Raji (cell line): ENCODE data around the gene CMSS1.

Experiments
- POLR2A ChIP-seq: IDR thresholded peaks from 2 replicates; pipeline ENCODE4 v1.6.1; 2011; ENCODE audit warnings: low read depth, low read length, control low read depth; ENCODE audit not compliant: insufficient read depth

Gene CMSS1

DNA sequence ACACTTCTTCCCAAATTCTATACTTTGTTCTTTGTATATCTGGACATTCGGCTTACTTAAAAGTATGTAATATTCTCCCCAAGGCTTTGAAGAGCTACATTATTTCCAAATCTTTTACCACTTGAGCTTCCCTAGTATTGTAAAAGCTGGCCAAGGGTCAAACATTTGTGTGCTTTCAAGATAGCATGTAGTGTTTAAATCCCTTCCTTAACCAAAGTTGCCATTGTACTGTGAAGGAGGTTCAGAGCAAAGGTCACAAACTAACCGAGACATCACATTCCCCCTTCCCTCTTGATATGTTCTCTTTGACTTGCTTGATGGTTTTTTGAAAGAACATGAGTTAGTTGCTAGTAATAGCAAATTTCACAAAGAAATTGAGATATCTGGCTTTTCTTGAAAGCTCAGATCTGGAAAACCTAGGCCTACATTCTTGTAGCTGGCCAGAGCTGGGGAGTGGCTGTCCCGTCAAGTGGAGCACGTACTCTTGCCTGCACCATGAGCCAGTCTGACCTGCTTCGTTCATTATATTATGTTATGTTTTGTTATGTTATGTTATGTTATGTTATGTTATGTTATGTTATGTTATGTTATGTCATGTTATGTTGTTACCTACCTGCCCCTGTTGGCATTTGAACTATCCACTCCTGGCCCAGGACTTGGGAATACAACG is 236.4 kb downstream of the CMSS1 start:
- no peak for TF ChIP-seq POLR2A

DNA sequence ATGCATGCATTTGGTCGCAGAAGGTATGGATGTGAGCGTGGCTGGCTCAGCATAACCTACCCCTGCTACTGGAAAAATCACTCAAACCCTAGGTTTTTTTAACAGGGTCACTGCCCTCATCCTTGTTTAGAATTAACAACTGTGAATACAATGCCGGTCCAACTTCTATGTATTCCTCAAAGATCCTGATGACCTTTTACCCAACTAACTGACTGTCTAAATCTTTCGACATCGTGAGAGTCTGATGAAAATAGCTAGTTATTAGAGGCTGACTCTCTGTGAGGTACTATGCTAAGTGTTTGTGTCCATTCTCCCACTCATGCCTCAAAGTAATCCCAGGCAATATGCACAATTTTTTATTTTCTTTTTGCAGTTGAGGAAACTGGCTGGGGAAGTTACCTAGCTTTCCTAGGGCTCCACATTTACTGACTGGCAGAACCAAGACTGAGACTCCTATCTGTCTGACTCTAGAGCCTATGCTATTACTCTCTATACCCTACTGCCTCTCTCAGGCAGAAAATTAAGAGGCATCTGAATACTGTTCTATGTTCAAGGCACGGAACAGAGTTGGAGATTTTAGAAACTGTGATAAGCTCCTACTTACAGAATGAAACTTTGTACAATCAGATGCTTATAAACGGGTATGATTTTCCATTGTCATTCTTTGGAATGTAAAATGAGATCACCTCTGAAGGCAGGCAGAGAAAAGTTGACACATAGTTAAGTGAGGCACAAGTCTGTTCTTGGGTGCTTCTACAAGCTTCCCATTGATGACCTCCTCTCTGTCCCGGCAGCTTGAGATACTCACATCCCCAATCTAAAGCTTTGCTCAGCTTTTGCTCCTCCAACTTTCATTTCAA is 240.3 kb downstream of the CMSS1 start:
- TF ChIP-seq POLR2A: no peak

DNA sequence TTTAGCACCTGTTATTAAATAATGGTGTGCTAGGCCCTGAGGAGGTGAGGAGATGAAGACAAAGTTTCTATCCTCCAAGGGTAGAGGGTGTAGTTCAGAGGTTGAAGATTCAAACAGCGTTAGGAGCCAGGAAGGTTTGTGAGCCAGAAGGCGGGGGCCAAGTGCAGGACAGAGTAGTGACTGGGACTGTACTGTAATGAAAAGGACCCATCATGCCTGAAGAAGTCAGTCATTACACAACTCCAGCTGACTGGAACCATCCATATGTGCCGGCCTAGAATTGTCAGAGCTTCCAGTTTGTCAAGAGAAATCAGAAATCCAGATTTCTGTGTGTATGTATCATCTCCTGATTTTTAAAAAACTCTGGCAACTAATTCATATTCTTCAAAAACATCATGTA is 241.8 kb downstream of the CMSS1 start:
- TF ChIP-seq POLR2A: no peak

DNA sequence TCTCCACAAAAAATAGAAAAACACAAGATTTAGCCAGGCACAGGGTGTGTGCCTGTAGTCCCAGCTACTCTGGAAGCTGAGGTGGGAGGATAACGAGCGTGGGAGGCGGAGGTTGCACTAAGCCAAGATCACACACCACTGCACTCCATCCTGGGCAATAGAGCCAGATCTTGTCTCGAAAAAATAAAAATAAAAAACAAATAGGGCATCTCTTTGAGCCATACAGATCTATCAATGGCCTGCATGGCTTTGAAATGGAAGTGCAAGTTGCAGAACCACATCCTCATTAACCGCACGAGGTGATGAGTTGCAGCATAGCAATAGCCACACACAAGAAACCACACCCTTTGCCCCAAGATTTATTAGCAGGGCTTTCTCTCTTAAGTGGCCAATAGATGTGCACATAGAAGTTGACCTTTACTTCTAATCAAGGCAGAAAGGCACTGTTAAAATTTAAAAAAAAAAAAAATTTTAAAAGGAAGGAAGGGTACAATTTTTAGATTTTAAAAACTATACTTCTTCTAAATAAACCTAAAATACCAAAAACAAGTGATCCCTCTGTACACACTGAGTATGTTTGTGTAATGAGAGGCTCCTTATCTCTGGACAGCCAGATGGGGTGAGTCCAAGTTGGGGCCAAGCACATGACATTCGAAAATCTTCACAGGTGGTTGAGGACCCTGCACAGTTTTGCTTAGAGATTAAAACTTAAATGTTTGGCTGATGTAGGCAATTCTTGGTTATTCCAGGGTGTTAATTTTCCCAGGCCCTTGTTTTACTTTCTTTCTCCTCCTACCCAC is 243.2 kb downstream of the CMSS1 start:
- no peak for TF ChIP-seq POLR2A

DNA sequence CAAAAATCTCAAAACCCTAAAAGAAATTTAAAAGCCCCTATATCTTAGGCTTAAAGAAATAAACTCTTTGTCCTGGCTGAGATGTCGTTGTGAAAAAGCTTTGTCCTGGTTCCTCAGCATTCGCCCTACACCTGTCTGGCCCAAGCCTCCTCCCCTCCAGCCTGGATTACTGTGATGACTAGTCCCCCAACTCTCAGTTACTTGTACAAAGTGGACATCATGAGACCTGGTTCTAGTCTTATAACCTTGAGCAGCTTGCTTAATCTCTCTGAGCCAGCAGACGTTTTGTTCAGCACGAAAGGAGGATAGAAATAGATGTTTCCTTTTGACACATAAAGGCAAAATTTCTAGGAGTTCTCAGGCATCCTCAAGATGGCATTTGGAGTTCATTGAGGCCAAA is 245.0 kb downstream of the CMSS1 start:
- TF ChIP-seq POLR2A: no peak

DNA sequence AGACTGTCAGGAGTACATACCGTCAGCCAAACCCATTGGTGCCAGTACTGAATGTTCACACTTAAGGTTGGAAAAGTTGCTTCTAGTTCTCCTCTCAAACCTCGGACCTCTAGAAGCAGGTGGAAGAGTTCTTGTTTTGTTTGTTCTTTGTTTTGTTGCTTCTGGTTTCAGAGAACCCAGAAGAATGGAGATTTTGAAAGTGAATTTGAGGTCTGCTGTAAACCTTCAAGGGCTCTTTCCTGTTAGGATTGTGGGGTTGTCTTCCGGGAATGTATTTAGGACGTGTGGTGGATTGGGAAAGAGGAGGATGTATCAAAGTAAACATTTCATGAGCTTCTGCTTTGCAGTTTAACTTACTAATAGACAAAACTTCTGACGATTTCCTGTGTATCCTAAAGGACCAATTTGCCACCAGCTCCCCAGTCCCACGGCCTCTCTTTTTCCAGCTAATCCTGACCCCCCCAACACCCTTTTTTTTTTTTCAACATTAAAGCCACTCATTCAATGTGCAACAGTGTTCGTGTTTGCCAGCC is 246.3 kb downstream of the CMSS1 start:
- no peak for TF ChIP-seq POLR2A

DNA sequence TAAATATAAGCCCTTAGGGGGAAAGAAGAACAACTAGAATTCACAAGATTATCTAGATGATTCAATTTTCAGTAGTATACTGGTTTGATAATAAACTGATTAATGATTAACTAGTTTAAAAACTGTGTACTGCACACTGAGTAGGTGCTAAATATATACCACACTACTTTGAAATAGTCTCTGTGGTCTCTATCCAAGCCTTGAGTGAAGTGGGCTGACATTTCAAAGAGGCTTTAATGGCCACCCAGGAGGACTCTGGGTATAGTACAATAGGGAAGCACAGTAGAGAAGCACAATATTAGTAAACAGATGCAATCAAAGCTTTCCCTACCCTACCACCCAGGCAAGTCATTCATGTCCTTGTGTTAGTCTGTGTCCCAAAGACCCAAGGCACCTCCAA is 249.9 kb downstream of the CMSS1 start:
- TF ChIP-seq POLR2A: no peak

DNA sequence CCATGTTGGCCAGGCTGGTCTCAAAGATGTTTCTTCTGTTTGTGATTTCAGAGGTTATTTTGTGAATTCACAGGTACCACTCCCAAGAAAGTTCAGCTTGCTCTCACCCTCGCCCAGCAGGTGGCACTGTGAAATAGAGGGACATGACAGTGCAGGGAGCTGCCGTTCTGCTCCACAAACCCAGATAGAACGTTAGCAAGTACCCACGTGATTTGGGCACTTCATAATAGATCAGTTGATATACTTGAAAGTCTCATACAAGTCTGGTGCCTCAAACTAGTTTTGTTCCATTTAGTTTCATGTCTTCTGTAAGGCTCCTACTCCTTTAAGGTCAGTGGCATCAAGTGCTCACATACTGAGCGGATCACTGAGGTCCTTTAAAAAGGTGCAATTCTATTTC is 251.2 kb downstream of the CMSS1 start:
- no peak for TF ChIP-seq POLR2A

DNA sequence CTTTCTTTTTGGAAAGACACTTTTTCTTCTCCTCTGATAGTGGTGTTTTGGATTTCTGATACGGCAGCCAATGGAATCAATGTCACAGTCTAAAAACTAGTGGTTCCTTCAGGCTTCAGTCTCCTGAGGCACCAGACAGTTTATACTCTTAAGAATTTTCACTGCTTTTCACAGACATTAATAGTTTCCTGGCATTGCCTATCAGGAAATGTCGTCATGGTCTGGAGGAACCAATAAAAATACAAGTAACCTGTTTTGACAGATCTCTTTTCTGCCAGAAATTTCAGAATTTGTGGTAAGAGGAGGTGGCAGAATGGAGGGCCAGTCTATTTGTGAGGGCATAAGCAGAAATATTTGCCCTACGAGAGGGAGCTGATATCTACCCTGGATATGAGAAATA is 251.8 kb downstream of the CMSS1 start:
- no peak for TF ChIP-seq POLR2A

DNA sequence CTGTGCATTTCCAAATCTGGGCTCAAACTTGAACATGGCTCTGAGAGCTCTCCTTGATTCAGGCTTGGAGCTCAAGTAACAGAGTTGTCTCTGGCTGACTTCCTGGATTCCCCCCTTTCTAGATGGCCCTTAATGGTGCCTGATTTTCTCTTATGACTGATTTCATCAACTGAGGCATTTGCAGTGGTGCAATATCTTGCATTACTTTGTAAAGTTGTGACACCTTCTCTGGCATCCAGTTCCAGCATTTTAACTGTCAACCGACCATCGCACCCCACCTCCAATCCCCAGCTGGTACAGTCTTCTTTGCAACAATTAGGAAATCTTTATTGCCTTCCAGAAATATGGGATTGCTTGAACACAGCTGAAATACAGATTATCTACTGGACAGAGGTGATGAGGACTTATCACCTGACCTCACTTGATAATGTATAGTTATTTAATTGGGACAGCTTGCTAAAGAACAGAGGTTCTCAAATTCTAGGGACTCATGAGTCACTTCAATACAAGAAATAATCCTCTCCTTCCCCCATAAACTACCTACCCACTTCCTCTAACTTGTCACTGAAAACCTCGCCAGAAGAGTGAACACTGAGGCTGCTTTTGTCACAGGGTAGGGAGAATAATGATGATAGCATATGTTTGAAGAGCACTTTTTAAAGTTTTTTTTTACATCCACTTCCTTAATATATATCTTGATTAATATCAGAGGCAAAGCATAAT is 254.8 kb downstream of the CMSS1 start:
- TF ChIP-seq POLR2A: no peak

DNA sequence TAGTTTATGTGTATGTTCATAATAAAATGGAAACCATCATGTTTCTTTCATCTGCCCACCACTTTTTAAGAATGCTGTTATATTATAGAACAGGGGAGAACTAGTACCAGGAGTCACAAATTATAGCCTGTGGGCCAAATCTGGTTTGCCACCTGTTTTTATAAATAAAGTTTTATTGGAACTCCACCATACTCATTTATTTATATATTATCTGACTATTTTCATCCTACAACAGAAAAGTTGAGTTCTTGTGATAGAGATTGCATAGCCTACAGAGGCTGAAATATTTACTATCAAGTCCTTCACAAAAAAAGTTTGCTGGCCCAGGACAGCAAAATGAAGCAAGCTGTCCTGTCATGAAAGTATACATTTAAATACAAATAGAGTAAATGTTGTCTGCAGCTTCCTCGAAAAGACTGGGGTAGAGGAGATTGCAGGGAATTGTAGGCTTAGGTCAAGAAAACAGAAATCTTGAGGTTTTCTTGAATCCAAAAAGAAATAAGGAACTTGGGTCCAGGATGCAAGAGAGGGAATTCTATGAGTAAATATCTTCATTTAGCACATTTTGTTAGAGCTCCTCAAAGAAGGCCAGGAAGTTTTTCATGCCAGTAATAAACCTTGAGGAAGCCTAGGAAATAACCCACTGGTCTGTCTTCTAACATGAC is 255.5 kb downstream of the CMSS1 start:
- no peak for TF ChIP-seq POLR2A

DNA sequence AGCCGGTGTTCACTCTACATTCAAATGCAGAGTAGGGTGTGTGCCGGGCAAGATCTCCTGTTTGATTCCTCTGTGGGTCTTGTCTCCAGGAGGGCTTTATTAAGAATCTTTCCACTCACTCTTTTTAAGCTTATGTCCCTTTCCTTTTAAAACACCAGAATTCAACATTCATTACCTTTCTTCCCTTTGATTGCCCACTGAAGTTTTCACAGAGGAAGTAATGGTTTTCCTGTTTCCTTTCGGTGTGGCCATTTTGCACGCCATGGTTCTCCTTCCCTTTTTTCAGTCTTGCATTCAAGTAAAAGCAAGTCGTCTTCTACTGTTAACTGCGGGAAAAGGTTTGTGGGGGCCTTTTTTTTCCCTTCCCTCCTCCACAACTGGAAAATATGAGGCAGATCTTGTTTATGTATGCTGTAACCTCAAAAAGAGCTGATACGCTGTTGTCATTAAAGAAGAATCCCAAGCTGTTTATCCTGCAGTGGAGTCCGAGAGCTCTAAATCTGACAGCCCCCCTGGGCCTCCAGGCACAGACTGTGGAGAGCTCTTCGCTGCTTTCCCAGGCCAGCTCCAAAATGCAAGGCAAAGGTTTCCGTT is 256.1 kb downstream of the CMSS1 start:
- TF ChIP-seq POLR2A: no peak

DNA sequence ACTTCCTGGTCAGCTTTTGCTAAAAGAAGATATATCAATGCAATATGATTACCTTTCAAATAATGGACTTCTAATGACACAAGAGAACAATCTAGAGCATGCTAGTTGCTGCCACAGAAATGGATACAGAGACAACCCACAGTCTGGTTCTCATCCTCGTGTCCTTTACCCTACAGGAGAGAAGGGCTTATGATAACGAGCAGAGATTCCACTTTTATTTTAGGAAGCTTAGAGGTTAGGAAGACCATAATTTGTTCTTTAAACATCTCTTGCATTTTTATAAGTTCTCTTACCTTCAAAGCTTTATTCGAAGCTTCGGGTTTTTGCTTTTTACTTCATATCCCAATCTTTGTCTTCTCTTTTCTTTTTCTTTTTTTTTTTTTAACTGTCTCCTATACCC is 257.5 kb downstream of the CMSS1 start:
- TF ChIP-seq POLR2A: no peak
